GM21825 (cell line): ENCODE data around the gene DBNDD1.

ENCODE experiments used
- ATAC-seq: cut with Tn5 transposase; IDR thresholded peaks from one replicate; pipeline ENCODE4 v1.9.1; 2021; ENCODE audit warnings: mild to moderate bottlenecking, moderate library complexity; ENCODE audit not compliant: unreplicated experiment

The DBNDD1 gene

DNA sequence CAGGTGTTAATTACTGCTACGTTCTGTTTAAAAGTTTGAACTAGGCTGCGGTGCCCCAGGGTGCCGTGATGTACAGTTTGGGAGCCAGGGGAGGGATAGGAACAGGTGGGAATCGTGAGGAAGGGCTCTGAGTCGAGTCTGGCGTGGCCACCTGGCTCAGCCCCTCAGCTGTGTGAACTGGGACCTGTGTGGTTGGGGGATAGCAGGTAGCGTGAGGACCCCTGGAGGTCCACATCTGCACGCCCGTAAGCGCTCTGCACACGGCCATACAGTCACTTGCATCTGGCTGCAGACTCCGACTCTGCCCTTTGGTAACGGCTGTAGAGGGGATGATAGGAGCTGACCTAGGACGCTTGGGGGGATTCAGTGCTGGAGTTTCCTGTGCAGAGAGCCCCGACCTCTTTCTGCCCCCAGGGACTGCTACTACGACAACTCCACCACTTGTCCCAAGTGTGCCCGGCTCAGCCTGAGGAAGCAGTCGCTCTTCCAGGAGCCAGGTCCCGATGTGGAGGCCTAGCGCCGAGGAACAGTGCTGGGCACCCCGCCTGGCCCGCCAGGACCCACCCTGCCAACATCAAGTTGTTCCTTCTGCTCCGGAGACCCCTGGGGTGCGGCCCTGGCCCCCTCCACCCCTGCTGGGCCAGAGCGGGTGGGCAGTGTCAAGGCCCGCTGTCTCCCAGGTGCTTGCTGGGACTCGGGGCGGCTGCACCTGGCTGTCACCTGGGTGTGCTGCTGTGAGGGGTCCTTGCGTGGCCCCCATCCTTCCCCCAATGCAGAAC, 53.6 kb downstream of the DBNDD1 start:
- ATAC-seq = no peak

DNA sequence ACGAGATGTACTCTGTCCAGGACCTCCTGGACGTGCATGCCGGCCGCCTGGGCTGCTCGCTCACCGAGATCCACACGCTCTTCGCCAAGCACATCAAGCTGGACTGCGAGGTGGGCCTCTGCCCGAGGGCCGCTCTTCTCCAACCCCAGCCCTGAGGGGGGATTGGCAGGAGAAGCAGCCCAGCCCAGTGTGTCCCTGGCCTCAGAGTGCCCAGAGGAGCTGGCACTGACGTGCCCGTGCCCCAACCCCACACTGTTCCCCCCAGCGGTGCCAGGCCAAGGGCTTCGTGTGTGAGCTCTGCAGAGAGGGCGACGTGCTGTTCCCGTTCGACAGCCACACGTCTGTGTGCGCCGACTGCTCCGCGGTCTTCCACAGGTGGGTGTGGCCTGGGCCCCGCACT, 55.1 kb downstream of the DBNDD1 start:
- ATAC-seq = no peak

- no peak for ATAC-seq
These were observed 56.3 kb downstream of the DBNDD1 start for GRCh38 chr16:89962754-89963498.

DNA sequence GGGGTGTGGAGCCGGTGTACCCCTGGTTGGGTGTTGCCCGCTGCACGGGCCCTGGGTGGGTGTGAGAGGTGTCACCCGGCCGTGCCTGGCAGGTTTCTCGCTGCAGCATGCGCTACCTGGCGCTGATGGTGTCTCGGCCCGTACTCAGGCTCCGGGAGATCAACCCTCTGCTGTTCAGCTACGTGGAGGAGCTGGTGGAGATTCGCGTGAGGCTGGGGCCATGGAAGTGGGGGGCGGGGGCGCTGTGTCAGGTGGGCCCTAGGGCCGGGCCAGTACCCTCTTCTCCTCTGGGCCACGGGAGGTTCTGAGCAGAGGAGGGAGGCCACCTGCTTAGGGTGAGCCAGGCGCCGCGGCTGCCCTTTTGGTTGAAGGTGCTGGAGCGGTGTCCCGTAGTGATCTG, 57.3 kb downstream of the DBNDD1 start:
- ATAC-seq = no peak

- no peak for ATAC-seq
These were observed 58.3 kb downstream of the DBNDD1 start for GRCh38 chr16:89960966-89961365.

DNA sequence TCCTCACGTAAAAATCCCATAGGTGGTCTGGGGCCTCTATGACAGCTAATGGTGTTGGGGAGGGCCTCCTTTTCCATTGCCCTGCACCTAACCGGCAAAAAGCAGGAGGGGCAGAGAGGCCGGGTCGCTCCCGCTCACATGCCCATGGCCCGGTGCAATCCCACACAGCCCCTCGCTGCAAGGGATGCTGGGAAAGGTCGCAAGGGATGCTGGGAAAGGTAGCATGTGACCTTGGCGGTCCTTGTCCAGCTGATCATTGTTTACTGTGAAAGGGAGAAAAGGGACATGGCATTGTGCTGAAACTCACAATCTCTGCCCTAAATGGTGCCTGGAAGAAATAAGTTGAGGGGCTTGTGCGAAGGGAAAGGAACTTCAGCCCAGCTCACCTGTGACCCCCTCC, 60.7 kb downstream of the DBNDD1 start:
- ATAC-seq = no peak

DNA sequence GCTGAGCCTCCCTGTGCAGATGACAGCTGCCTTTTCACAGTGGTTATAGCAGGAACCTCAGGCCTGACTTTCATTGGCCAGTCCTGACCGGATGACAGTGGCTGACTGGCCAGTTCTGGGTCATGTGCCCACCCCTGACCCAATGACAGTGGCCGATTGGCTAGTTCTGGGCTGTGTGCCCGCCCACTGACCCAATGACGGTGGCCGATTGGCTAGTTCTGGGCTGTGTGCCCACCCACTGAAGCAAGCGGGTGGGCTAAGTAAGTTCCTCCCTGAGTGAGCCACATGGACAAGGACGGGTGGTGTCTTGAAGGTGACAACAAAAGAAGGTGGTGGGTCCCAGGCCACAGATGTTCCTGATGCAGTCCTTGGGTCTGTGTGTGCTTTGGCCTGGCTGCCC, 61.2 kb downstream of the DBNDD1 start:
- no peak for ATAC-seq

- ATAC-seq = no peak
These were observed 62.0 kb downstream of the DBNDD1 start for GRCh38 chr16:89957216-89957785.

- no peak for ATAC-seq
These were observed 62.6 kb downstream of the DBNDD1 start for GRCh38 chr16:89956505-89957215.

DNA sequence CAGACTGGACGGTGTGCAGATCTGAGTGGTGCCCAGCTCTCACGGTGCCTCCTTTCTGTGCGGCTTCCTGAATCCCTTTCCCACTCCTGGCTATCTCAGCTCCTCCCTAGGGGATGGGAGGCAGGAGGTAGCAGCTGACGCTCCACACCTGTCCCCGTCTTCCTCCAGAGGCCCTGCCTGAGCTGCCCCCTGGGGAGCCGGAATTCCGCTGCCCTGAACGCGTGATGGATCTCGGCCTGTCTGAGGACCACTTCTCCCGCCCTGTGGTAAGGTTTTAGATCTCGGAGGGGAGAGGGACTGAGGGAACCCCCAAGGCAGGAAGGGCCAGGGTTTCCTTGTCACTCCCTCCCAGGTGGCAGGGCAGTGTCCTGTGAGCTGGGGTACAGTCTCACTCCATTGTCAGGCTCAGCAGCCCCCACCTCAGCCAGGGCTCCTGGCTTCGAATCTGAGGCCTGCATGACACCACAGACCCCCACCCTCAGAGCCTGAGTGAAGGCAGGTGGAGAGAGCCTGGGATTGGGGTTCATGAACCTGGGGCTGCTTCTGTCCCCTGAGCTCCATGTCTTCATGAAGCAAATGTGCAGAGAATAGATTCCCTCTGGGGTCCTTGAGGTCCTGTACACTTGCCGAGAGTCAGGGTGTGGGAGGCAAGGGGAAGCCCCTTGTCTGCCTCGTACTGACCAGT, 64.1 kb downstream of the DBNDD1 start:
- ATAC-seq = no peak
